ENCODE data around the gene GHR.
"Not testable (repeated sequence)": the region's sequence is repeated elsewhere in the genome, so short reads cannot be mapped to it uniquely, and the experiment has no call there.

Gene GHR

DNA sequence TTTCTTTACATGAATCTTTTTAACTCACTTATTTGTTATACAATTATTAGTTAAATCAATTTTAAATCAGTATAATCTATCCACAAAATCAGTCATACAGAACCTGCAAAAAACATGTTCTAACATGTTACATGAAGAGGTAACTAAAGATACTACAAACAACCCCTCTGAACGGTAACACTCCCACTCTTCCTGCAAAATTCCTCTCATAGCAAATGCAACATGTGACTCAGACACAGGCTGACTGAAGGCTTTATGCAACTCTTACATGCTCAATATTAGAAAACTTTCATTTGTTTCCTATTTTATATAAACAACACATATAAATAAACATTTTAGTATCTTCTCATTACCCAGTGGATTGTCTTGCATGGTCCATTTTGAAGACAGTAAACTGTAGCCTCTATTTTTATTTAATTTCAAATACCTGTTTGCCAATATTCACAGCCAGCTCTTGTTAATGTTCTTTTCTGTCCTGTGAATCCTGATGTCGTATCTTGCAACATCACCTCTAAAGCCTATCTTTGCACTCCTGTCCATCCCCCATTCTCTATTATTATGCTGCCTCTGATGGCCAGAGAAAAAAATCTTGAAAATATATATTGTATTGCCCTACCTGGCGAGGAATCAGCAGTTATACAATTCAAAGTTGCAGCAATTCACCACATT, 232.9 kb downstream of the GHR start:
- DNase-seq, result no peak

DNA sequence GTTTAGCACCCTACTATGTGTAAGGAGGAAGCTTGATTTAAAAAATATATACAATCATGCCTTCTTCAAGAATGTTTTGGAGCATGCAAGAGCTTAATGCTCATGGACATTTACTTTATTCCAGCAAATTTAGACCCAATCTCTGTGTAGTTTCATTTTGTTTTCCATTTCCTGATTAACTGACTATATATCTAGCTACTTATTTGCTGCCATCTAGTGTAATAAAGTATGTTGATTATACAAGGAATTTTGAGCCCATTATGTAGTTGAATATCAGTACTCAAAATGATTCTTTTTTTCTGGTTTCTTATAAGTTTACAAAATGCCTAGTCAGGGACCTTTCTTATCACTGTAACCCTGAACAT, 233.4 kb downstream of the GHR start:
- DNase-seq, result no peak

DNA sequence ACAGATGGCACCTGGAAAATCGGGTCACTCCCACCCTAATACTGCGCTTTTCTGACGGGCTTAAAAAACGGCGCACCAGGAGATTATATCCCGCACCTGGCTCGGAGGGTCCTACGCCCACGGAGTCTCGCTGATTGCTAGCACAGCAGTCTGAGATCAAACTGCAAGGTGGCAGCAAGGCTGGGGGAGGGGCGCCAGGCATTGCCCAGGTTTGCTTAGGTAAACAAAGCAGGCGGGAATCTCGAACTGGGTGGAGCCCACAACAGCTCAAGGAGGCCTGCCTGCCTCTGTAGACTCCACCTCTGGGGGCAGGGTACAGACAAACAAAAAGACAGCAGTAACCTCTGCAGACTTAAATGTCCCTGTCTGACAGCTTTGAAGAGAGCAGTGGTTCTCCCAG, 236.6 kb downstream of the GHR start:
- not testable (repeated sequence) for DNase-seq

DNA sequence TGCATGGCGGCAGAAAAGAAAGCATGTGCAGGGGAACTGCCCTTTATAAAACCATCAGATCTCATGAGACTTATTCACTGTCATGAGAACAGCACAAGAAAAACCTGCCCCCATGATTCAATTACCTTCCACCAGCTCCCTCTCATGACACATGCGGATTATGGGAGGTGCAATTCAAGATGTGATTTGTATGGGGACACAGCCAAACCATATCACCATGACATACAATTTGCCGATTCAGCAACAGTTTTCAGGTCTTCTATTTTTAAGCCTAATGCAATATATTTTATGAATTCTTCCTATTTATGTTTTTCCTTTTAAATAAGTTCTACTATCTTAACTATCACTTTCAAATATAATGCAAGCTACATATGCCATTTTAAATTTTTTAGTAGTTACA, 242.6 kb downstream of the GHR start:
- DNase-seq, result no peak

DNA sequence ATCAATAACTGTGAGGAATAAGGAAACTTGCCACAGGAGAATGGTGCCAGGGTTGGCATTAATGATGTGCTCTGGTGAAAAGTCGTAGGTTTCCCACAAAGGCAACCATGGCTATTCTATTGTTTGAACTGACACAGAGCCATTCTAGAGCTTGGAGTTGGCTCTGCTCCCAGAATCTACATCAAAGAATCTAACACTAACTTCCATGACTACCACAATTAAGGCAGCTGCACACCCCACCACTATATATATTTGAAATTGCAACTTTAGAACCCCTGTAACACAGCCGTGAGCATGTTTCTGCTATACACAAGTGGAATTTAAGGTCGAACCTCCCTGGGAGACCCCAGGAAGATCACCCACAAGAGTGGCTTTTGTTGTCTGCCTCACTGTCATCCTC, 243.6 kb downstream of the GHR start:
- no peak for DNase-seq

DNA sequence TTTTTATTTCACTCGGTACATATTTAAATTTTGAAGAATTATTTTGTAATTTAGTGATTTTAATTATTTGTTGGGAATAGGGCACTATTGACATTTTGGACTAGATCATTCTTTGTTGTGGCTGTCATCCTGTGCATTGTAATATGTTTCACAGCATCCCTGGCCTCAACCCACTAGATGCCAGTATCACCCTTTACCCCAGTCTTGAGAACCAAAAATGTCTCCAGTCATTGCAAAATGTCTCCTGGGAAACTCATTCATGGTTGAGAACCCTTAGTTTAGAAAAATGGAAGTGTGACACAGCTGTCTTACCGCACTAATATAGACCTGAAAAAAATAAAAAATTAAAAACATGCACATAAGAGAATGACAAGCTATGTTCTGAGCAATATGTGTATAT, 245.0 kb downstream of the GHR start:
- no peak for DNase-seq

DNA sequence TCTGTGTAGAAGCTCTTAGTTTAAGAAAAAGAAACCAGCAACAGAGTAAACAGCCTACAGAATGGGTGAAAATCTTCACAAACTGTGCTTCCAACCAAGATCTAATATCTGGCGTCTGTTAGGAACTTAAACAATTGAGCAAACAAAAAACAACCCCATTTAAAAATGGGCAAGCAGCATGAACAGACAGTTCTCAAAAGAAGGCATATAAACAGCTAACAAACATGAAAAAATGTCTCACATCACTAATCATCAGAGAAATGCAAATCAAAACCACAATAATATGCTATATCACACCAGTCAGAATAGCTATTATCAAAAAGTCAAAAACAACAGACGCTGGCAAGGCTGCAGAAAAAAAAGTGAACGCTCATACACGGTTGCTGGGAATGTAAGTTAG, 249.7 kb downstream of the GHR start:
- no peak for DNase-seq

DNA sequence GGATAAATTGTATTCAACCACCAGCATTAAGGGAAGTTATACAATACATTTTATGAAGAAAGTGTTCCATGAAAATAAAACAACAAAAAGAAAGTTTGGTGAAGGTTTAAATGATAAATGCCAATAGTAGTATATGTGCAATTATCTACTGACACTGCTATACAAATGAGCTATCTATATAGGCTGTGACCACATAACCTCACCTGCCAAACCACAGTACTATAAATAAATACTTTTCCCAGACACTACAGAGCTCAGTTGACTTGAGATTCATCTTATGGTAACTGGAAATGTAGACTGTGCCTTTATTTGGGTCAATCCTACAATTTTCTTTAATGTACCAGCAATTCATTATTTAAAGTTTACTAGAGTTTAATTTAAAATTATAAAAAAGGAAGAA, 252.4 kb downstream of the GHR start:
- DNase-seq, result no peak

DNA sequence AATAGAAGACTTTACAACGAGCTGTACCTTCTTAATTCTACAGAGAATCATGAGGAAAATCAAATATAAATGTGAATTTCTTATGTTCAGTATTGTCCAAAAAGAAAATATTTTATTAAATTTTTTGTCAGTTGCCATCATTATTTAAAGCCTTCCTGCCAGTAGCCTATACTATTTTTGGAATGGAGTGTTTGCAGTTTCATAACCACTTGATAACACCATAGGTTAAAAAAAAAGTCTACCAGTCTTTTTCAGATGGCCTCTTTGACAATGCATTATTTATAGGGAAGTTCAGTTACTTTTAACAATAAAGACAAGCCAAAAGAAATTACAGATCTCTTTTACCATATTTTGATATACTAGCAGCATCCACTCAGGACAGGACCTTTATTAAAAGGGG, 253.1 kb downstream of the GHR start:
- DNase-seq, result no peak

DNA sequence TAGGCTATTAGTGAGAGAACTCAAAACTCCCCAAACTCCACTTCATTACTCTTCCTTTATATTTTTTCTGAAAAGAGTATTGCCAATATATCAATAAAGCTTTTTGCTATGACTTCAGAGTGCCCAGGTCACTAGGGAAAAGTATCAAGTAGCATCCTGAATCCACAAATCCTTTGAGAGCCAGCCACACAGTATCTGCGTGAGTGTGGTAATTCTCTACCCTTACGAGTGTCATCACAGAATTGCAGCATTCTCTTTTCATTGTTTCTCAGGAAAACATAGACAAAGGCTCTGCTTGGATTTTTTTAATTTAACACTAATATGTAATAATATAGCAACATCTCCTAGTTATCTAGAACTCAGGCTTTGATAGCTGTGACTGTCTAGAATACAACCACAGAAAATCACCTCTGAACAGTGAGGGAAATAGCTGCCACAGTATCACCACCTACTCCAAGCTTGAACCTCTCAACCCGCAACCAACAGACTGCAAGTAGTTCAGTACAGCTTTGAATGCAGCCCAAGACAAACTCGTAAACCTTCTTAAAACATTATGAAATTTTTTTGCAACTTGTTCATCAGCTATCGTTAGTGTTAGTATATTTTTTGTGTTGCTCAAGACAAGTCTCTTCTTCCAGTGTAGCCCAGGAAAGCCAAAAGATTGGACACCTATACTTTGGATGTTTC, 254.1 kb downstream of the GHR start:
- DNase-seq, result no peak

DNA sequence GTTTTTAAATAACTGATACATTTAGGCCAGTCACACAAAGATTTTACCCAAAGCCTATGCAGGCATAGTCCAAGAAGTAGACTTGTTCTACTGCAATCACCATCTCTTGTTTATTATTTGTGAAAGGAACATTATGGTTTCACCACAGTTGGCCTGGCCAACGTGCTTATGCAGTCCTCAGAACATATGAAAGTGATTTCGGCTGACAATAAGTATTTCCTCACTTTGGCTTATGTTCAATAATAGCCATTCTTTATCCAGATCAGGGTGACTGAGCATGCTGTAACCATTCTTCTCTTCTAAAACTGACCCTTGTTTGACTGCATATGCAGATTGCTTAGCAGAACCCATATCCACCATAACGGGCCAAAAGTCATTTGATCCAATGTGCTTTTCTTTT, 256.8 kb downstream of the GHR start:
- DNase-seq, result no peak

DNA sequence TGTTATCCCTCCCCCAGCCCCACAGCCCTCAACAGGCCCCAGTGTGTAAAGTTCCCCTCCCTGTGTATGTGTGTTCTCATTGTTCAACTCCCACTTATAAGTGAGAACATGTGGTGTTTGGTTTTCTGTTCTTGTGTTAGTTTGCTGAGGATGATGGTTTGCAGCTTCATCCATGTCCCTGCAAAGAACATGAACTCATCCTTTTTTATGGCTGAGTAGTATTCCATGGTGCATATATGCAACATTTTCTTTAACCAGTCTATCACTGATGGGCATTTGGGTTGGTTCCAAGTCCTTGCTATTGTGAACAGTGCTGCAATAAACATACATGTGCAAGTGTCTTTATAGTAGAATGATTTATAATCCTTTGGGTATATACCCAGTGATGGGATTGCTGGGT, 261.8 kb downstream of the GHR start:
- DNase-seq, result not testable (repeated sequence)

DNA sequence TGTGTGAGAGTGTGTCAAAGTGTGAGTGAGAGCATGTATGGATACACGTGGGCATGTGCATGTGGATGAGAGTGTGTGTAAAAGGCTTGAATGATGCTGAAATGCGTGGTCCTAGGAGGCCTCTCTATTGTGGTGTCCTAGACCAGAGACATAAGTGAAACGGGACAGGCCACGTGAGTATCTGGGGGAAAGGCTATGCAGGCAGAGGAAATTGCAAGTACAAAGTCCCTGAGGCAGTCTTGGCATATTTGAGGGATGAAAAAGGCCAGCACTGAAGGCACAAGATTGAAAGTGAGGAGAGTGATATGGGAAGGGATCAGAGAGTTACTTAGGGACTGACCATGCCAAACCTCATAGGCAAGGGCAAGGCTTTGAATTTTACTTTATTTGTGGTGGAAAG, 266.2 kb downstream of the GHR start:
- no peak for DNase-seq

DNA sequence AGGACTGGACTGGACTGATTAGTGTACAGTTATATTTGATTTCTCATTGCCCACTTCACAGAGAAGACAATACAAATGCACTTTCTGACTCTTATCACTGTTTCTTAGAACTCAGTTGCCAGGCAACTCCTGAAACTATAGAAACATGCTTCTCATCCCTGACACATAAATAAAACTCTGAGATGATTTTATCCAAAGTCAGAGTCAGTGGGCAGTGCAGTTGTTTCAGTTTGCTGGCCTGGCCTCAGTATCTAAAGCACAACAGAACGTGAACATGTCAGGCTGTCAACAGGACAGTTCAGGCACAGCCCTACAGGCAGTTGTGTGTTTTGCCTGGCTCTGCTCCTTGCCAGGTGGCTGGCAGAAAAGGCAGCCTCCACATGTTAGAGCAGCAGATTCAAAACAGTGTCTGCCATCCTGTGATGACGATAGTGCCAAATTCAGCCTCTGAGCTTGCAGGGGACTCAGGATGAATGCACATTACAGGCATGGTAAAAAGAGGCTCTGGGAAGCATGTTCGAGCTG, 268.2 kb downstream of the GHR start:
- DNase-seq, result no peak

DNA sequence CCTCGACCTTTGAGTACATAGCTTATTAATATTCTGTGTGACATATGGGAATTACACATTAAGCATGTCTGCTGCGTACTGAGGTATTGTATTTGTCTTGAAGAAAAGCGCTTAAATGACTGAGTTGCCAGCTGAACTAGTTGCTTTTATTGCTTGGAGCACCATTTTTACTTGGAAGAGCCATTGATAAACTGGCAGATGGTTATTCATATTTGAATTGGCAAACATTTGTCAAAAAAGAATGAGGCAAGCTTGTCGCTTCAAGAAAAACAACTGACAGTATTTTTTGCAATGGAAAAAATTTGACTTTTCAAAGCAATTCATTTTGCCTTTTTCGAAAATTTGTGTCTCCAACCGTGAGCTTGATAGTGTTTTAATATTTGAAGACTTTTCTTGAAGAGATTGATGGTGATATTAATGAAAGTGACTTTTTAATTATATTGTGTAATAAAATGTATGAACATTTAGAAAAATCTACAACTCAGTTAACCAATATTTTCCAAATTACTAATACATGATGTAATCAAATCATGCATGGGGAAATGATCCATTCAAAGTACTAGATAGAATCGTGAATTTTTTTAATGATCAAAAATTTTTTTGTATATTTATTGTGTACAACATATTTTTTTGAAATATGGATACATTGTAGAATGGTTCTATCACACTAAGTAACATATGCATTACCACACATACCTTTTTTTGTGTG, 278.3 kb downstream of the GHR start:
- no peak for DNase-seq

DNA sequence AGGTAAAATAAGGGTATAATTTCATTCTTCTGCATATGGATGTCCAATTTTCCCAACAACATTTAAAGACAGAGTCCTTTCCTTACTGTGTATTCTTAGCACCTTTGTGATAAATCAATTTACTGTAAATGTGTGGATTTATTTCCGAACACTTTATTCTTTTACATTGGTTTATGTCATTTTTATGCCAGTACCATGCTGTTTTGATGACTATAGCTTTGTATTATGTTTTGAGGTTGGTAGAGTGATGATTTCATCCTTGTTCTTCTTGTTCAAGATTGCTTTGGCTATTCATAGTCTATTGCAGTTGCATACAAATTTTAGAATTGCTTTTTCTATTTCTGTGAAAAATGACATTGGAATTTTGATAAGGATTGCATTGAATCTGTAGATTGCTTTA, 280.0 kb downstream of the GHR start:
- DNase-seq, result no peak

DNA sequence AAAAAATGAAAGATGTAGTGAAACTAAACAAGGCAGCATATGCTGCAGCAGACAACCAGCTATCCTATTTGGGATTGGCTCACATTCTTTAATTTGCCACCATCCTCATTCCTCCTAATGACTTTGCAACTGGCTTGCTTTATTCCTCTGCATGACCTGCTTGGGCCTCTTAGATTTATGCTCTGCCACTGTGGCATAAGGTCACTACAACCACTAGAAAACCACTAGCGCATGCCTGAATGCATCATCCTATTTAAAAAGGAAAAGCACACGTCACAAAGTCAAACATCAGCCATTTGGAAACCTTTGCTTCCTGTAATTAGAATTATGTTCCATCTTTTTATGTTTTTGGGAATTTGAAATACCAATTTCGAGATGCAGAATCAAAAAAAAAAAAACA, 292.5 kb downstream of the GHR start:
- DNase-seq, result no peak

DNA sequence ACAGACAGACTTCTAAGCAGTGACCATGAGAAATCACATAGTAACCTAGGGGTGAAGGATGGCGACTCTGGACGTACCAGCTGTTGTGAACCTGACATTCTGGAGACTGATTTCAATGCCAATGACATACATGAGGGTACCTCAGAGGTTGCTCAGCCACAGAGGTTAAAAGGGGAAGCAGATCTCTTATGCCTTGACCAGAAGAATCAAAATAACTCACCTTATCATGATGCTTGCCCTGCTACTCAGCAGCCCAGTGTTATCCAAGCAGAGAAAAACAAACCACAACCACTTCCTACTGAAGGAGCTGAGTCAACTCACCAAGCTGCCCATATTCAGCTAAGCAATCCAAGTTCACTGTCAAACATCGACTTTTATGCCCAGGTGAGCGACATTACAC, 295.4 kb downstream of the GHR start:
- no peak for DNase-seq

DNA sequence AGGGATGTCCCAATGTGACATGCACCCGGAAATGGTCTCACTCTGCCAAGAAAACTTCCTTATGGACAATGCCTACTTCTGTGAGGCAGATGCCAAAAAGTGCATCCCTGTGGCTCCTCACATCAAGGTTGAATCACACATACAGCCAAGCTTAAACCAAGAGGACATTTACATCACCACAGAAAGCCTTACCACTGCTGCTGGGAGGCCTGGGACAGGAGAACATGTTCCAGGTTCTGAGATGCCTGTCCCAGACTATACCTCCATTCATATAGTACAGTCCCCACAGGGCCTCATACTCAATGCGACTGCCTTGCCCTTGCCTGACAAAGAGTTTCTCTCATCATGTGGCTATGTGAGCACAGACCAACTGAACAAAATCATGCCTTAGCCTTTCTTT, 295.8 kb downstream of the GHR start:
- DNase-seq, result no peak

DNA sequence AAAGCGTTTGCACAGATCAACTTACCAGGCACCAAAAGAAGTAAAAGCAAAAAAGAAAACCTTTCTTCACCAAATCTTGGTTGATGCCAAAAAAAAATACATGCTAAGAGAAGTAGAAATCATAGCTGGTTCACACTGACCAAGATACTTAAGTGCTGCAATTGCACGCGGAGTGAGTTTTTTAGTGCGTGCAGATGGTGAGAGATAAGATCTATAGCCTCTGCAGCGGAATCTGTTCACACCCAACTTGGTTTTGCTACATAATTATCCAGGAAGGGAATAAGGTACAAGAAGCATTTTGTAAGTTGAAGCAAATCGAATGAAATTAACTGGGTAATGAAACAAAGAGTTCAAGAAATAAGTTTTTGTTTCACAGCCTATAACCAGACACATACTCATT, 297.0 kb downstream of the GHR start:
- no peak for DNase-seq

DNA sequence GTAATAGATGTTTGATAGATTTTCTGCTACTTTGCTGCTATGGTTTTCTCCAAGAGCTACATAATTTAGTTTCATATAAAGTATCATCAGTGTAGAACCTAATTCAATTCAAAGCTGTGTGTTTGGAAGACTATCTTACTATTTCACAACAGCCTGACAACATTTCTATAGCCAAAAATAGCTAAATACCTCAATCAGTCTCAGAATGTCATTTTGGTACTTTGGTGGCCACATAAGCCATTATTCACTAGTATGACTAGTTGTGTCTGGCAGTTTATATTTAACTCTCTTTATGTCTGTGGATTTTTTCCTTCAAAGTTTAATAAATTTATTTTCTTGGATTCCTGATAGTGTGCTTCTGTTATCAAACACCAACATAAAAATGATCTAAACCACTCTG, 298.2 kb downstream of the GHR start:
- DNase-seq, result no peak

DNA sequence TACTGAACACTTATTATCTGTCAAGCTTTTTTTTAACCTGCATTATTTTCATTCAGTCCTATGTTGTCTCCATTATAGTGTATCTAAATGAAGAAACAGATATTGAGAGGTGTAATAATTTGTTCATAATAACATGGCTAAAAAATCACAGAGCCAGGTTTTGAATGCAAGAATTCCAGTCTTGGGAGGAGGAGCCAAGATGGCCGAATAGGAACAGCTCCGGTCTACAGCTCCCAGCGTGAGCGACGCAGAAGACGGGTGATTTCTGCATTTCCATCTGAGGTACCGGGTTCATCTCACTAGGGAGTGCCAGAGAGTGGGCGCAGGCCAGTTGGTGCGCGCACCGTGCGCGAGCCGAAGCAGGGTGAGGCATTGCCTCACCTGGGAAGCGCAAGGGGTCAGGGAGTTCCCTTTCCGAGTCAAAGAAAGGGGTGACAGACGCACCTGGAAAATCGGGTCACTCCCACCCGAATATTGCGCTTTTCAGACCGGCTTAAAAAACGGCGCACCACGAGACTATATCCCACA, 311.4 kb downstream of the GHR start:
- not testable (repeated sequence) for DNase-seq

DNA sequence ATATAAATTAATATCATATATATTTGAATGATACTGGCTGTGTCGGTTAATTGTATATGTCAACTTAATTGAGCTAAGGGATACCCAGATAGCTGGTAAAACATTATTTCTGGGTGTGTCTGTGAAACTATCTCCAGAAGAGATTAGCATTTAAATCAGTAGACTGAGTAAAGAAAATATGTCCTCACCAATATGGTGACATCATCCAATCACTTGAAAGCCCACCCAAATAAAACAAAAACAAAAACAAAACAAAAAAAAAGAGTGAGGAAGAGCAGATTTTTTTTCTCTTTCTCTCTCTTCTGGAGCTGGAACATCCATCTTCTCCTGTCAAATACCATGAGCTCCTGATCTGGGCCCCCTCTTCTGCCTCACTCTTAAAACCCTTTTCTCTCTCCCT, 317.7 kb downstream of the GHR start:
- DNase-seq, result no peak

DNA sequence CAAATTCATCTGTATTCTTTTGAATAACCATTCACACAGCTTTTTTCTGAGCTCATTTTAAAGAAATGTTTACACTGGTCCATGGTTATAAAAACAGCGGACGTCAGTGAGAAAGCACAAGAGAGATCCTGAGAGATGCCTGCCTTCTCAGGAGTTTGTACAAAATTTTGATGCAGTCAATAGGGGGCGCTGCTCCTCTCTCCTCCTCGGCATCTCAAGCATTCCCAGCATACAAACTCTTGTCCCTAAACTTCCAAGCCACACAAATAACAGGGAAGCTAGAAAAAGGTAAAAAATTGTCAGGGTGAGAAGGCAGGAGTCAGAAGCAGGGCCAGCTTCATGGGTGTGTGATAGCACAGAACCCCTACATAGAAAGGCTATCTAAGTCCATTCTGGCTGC, 322.2 kb downstream of the GHR start:
- no peak for DNase-seq
